Measurements from ENCODE around the gene H2AZ1.
A peak's percentile ranks its signal among the peaks of the same experiment; 100 is the strongest.
"Not testable (repeated sequence)": the region's sequence is repeated elsewhere in the genome, so short reads cannot be mapped to it uniquely, and the experiment has no call there.

H2AZ1 gene
- 154 to 164 reads per million in 2 donors for total RNA-seq

DNA sequence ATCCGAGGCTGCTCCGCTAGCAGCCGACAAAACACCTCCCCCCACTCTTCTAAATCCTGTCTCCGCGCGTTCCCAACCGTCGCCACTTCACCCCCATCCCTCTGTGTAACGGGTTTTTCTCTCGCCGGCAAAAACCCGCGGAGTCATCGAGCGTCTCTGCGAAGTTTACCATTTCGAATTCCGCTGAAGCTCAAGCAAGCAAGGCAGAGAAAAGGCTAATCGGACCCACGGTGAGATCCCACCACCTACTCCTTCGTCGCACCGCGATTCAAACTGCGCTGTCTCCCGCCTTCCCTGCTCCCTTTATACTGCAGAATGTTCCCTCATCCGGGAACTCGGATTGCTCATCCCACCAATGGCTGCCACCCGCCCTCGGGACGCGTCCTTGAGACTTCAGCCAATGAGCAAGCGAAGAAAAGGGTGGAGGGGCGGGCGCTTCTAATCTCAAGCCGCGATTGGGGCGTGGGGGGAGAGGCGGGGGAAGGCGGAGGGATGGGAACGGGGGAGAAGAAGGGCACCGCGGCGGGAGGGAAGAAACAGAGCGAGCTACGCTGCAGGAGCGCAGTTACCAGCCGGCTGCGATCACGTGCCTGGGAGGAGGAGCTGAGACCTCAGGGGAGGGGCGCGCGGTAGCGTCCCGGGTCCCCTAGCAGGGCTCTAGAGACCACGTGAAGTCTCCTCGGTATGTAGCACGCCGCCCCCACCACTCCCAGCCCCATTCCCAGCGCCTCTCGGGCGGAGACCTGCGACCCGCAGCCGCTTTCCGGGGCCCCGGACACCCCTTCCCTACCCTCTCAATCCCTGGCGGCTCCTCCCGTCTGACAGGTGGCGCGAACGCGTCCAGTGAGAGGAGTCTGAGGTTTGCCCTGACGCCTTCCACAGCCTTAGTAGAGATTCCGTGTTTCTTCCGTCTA is at the start of gene H2AZ1:
Gene H2AZ1, minus strand, starts transcription at position 277 of the 914 bp plus-strand sequence. Its CDS starts 105 bp downstream, at position 172.
- peak; percentile 94 to 99 (median 98) for DNase-seq

DNA sequence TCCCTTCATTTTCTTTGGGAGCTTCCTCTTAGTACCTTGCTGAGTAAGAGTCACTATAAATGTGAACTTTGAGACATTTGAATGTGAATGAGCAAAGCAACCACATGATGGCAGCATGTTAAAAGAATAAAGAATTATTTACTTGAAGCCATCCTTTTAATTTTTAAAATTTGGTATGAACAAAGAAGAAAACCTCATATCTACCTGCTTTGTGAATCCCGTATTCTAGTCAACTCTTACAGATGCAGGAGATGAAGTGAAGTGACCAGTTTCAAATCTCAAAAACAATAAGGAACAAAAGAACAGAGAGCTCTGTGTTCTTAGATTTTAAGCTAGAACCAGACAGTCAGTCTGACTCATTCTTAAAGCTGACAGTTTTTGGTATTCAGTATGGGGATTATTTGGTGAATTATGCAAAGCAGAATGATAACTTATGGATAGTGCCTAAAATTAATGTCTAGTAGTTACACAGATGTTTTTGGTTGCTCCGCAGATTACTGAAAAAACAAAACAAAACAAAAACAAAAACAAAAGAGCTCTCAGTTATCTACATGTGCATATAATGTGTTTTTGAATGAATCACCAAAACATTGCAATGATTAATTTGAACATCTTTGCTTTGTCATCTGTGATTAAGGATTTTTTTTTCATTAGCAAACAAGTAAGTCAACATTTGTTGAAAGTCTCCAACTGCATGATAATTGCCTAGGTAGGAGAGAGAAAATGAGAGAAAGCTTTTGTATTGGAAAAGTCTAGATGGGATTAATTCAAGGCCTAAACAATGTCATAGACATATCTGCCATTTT is 48.2 kb upstream of the H2AZ1 start:
- peak in 1 of 5 experiments; percentile 32 for DNase-seq

- no peak for DNase-seq
Measured at GRCh38 chr4:99991741-99992140, 41.7 kb upstream of the H2AZ1 start.

GRCh38 chr4:99987681-99988080 is 37.6 kb upstream of the H2AZ1 start:
- no peak for DNase-seq

DNA sequence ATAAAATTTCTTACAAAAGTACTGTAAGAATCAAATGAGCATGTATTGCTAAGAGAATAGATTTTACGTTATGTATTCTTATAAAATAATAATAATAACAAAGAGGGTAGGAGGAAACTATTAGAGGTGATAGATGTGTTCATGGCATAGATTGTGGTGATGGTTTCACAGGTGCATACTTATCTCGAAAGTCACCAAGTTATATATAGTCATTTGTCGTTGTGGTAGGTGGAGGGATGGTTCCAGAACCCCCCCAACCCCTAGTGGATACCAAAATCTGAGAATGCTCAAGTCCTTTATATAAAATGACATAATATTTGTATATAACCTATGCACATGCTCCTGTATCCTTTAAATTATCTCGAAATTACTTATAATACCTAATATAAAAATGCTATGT is 36.7 kb upstream of the H2AZ1 start:
- DNase-seq = no peak

DNA sequence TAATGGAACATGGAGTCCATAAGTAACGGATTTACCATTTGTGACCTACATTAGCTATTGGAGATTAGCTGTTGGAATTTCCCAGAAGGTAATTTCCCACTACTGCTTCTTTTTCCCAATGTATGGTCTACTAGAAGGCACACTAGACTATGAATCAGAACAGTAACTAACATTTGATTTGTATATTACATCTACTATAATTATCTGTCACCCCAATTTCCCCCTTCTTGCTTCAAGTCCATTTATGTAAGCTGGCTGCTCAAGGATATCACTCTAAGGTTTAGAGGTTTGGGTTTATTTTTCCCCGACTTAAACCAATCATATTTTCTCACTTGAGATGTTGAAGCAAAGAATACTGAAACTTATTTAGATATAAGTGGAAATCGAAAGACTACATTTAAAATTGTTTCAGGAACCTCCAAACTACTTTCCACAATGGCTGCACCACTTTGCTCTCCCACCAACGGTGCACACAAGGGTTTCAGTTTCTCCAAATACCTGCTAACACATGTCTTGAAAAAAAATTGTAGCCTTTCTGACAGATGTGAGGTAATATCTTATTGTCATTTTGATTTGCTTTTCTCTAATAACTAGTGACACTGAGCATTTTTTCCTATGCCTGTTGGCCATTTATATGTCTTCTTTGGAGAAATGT is 33.3 kb upstream of the H2AZ1 start:
- DNase-seq = no peak

DNA sequence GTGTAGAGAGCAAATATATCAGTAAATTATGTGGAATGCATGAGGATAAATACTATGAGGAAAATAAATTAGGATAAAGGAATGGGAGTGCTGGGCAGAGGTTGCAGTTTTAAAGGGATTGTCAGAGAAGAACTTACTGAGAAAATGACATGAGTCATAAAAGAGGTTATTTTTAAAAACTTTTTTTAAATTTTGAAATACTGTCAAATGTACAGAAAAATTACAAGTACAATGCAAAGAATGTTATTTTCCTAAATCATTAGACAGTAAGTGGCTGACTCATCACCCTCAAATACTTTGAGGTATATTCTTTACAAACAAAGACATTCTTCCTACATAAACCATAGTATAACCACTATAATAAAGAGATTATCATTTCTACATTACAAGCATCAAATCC is 29.8 kb upstream of the H2AZ1 start:
- DNase-seq = no peak

DNA sequence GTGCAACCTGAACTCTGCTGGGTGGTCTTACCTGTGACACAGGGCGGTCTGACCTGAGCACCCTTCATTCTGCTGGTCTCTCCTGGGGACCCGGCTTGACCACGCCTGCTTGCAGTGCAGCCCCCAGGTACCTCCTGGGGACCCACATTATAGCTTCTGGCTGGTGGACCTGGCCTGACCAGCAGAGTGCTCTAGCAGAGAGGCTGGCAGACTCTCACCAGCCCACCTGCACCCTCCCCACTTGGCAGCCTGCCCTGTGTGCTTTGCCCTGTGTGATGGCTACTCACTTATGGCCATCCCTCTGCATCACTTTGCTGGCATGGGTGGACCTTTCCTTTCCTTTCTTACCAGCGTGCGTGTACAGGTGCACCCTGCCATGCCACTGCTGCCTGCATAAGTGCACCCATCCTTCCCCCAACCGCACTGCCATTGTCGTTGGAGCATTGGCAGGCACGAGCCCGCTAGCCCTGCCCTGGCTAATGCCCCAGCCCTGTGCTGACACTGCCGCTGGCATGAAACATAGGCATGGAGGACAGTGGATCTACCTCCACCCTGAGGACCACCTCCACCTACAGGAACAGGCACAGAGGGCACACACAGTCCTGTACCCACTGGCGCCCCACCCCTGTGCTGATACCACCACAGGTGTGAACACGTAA is 21.5 kb upstream of the H2AZ1 start:
- no peak for DNase-seq

DNA sequence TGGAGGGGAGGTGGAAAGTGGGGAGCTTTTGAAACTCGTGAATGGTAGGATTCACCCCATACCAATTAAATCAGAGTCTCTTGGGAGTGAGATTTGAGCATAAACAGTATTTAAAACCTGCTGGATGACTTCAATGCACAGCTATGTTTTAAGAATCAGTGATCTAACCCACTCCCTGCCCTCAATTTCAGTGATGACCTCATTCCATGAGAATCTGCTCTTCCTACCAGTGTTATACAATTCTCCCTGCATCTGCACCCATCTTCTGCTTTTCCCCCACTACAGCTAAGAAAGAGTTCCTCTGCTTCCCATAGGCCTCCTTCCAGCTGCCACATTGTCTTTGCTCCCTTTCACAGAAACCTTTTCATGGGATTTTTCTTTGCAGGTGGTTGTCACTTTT is 18.3 kb upstream of the H2AZ1 start:
- no peak for DNase-seq

DNA sequence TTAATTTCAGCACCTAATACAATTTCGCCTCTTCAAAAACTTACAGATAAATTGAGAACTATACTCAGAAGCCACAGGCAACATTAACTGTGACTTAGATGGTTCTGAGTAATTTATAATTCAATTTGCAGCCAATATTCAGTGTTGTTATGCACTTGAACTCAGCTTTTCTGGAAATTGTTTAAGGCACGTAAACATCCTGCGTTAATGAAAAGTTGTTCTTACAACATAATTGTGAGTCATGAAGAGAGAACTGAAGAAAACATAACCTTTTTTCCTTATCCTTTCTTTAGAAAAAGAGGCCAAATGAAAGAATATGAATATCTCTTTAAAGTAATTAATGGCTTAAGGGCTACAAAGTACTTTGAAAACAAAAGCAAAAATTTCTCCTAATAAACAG is 16.6 kb upstream of the H2AZ1 start:
- DNase-seq = no peak

GRCh38 chr4:99965674-99966350 is 15.7 kb upstream of the H2AZ1 start:
- DNase-seq = peak in 2 of 5 experiments; percentile 29 to 85

- no peak for DNase-seq
Measured at GRCh38 chr4:99965173-99965572, 15.1 kb upstream of the H2AZ1 start.

DNA sequence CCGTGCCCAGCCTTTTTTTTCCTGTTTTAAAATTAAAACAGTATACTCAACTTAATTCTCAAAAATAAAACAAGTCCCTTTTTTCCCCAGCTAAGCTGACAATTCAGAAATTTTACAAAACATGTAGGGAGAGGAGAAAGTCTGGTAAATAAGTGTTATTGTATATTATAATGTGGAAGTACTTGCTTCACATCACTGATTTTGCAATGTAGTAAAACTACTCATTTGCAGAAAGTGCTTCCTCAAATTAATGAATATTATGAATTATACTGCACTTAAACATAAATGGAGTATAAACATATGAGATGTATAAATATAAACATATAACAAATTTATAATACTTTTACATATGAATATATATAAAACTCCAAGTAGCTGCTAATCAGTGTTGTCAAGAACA is 11.6 kb upstream of the H2AZ1 start:
- DNase-seq = no peak

- DNase-seq = peak in 1 of 5 experiments; percentile 48
Measured at GRCh38 chr4:99960648-99961047, 10.6 kb upstream of the H2AZ1 start.

- DNase-seq = not testable (repeated sequence)
Measured at GRCh38 chr4:99958207-99958606, 8.1 kb upstream of the H2AZ1 start.

GRCh38 chr4:99950913-99951254 is 809 bp upstream of the H2AZ1 start:
- DNase-seq = peak in 1 of 5 experiments; percentile 45

- peak; percentile 64 to 94 (median 84) for DNase-seq
Measured at GRCh38 chr4:99949034-99949998, 759 bp downstream of the H2AZ1 start.

GRCh38 chr4:99947608-99948007 is 2.5 kb downstream of the H2AZ1 start:
- DNase-seq = no peak

DNA sequence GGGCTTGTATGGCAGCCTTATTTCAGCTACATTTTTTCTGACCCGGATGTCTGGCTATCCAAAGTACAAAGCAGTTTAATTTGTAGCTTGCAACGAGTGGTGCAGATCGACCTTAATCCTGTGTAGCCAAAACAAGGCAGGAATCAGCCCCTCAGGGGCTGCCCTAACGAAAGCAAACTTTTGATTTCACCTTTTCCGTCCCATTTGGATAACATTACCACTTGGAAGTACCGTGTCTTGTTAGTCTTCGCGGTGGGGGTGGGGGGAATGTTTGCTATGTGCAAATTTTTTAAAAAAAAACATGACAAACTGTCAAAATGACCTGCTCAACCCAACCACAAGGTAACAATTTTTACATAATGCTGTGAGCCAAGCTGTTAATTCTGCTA is 2.9 kb downstream of the H2AZ1 start:
- no peak for DNase-seq

DNA sequence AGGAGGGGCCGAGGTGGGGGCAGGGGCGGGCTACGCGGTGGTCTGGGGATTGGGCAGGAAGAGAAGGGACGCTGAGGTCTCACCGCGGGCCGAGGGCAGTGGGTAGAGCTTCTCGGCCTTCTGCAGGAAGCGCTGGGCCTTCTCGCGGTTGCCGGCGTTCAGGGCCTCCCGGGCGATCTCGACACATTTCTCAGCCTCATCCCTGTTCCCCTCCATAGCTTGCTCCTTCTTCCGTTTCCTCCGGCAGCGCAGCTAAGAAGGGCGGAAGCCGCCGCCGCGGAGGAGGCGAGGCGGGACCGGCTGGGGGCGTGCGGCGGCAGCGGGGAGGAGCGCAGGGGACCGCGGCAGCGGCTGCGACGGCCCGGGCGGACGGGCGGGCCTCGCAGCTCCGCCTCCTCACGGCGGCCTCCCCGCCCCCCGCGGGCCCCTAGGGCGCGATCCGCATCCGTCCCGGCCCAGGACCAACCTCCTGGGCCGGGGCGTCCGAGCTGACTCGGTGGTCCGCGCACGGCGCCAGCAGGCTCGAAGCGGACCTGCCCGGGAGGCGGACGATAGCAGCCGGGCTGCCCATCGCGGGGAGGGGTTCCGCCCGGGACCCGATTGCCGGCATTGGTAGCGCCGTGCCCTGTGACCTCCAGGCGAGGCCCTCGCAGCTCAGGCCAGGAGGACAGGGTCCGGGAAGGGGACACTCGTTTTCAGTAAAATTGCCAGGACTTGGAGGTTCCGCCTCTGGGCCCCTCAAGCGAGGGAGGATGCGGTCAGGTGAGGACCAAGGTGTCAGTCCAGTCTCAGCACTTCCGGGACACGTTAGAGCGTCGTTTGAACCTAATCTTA is 3.5 kb downstream of the H2AZ1 start, which contains the start of gene DNAJB14:
Gene DNAJB14, minus strand, starts transcription at position 263 of the 834 bp plus-strand sequence. Its CDS starts 47 bp downstream, at position 216.
- DNase-seq = peak; percentile 68 to 93 (median 79)

Measured in T-helper 2 cell (primary cell).